ENCODE results near the gene GSK3A. TPM values are rescaled to one million over a fixed set of nuclear protein-coding genes. Genes with fewer than 3 reads are reported as not detected.

The GSK3A gene
- total RNA-seq, 1 experiment from 2014 or later: 50.8 TPM

DNA sequence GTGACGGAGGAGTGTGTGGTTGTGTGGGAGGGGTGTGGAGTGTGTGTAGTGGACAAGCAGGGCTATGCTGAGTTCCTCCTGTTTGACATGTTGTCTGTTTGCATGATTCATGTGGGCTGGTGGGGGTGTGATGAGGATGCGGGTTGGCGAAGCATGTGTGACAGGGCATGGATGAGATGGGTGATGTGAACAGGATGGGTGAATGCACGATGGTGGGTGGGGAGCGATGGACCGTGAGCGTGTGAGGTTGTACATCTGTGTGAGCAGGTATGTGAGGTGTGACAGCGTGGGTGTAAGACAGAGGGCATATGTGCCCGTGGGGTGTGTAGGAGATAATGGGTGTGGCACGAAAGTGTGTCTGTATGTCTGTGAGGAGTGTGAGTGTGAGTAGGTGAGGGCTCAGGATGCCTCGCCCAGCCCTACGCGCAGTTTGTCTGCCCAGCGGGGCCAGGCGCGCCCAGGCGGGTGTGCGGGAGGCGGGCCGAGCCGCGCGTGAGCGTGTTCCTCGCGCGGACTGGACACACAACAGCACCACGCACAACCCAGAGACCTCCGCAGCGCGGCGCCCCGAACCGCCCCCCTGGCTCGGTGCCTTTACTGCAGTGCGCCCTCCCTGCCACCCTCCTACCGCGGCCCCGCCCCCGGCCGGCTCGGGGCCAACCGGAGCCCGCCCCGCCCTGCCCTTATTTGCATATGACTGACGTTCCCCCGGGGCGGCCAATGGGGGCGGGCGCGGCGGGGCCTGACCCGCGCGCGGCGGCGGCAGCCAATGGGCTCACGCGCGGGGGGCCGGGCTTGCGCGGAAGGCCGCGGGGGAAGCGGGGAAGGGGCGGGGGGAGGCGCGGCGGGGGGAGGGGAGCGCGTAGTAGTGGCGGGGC, 41.0 kb upstream of the GSK3A start (continued):
- TF ChIP-seq FOXP1 (CRISPR knock-in tag; IDR thresholded peaks at IDR 0.05; ENCODE audit: borderline replicate concordance): 0 out of 2 replicates have a peak, but pooled peaks have one; percentile 38

DNA sequence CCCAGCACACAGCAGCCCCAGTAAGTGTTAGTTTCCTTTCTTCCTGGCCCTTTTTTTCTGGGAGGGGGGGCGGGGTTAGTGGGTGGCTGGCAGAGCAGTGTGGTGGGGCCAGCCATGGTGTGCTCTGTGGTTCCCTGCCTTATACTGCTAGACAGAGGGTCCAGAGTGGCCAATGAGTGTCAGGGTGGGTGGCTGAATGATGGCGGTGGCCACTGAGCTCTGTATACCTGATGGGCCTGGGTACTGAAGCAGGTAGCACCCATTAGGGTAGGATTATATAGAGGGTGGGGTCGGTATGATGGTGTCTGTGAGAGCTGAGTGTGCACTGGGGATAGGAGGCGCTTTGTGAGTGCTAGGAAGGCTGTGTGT, 40.4 kb upstream of the GSK3A start:
- peaks cover 4% of the 10 kb centered on the region; the same call in 1 of the 2 replicates for H3K36me3 Mint-ChIP-seq
- POLR2A ChIA-PET: interaction anchor here (0.5 kb wide), 1 partner anchor 15 kb away, joined by 3 read pairs; no protein-coding TSS in a partner anchor
- CTCF ChIA-PET: interaction anchor here (0.5 to 7.5 kb wide), 3 partner anchors 13 to 37 kb away, joined by 4 to 239 read pairs (median 30); partner anchors contain the start of gene GSK3A

DNA sequence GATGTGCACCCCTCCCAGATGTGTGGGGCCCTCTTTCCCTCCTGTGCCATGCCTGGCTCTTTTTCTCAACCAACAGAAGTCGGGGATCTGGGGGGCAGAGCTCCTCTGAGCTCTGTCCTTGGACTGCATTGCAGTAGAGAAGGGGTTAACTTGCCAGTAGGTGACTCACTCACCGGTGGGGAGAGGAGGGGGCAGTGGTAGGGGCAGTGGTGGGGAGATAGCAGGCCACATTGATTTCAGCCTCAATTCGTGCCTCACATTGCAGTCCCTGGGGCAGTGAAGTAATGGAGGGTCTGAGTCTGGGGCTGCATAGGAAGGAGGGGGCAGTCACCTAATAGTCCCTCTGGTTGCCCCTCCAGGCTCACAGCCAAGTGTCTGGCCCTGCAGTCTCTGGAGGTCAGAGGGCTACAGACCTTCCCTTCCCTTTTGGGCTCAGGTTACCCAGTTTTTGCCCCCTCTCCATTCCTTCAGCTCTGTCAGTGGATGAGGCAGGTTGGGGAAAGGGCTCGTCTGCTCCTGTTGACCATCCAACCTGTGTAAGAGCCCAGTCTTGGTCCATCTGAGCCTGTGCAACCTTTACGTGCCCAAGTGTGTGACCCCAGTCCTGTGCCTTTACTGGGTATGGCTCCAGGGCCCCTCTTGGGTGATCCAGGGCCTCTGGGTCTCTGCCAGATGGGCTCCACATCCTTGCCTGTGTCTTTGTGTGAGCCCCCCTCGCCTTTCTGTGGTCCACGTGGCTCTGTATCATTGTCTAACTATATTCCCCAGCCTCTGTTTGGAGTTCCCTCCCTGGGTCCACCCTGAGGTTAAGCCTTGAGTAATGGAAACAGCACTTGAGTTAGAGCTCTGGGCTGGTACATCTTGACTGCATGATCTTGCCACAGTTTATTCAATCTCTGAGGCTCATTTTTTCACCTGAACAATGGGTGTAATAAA, 39.7 kb upstream of the GSK3A start:
- Mint-ChIP-seq H3K36me3 (no peaks in the 10 kb centered on the region; the same call in 1 of the 2 replicates), H3K27me3 (ENCODE audit: low read depth) (no peaks in the 10 kb centered on the region), H3K9me3 (no peaks in the 10 kb centered on the region), H3K27ac (peak overlapping the region; percentile 83), H3K4me1 (peaks cover 37% of the 10 kb centered on the region), H3K4me3 (peak overlapping the region; percentile 75)
- ATAC-seq: peak; percentile 1; the same call in 1 of the 2 replicates
- POLR2A ChIA-PET: interaction anchor here (0.8 kb wide), 1 partner anchor 27 kb away, joined by 6 read pairs; no protein-coding TSS in a partner anchor
- CTCF ChIA-PET: interaction anchor here (0.5 to 7.5 kb wide), 9 partner anchors 9 to 114 kb away, joined by 3 to 239 read pairs (median 6); partner anchors contain the start of genes ERF and GSK3A
- no peak for DNase-seq (ENCODE audit: low spot score)
- TF ChIP-seq JUN (CRISPR knock-in tag; IDR thresholded peaks at IDR 0.05) (no peak), SMAD4 (CRISPR knock-in tag; IDR thresholded peaks at IDR 0.05) (no peak), EMX1 (CRISPR knock-in tag; IDR thresholded peaks at IDR 0.05) (no peak)

More for the DNA sequence above, 40.4 kb upstream of the GSK3A start:
- H3K27me3 Mint-ChIP-seq (ENCODE audit: low read depth): no peaks in the 10 kb centered on the region
- no peaks in the 10 kb centered on the region for H3K9me3 Mint-ChIP-seq
- no peak overlapping the region for H3K27ac Mint-ChIP-seq
- no peak for DNase-seq (ENCODE audit: low spot score)
- H3K4me3 Mint-ChIP-seq: no peak overlapping the region
- ATAC-seq: no peak
- TF ChIP-seq, protein P1, sequence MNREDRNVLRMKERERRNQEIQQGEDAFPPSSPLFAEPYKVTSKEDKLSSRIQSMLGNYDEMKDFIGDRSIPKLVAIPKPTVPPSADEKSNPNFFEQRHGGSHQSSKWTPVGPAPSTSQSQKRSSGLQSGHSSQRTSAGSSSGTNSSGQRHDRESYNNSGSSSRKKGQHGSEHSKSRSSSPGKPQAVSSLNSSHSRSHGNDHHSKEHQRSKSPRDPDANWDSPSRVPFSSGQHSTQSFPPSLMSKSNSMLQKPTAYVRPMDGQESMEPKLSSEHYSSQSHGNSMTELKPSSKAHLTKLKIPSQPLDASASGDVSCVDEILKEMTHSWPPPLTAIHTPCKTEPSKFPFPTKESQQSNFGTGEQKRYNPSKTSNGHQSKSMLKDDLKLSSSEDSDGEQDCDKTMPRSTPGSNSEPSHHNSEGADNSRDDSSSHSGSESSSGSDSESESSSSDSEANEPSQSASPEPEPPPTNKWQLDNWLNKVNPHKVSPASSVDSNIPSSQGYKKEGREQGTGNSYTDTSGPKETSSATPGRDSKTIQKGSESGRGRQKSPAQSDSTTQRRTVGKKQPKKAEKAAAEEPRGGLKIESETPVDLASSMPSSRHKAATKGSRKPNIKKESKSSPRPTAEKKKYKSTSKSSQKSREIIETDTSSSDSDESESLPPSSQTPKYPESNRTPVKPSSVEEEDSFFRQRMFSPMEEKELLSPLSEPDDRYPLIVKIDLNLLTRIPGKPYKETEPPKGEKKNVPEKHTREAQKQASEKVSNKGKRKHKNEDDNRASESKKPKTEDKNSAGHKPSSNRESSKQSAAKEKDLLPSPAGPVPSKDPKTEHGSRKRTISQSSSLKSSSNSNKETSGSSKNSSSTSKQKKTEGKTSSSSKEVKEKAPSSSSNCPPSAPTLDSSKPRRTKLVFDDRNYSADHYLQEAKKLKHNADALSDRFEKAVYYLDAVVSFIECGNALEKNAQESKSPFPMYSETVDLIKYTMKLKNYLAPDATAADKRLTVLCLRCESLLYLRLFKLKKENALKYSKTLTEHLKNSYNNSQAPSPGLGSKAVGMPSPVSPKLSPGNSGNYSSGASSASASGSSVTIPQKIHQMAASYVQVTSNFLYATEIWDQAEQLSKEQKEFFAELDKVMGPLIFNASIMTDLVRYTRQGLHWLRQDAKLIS (CRISPR knock-in tag; IDR thresholded peaks at IDR 0.05; ENCODE audit: borderline replicate concordance): no peak
- TF ChIP-seq PRRX2 (CRISPR knock-in tag; IDR thresholded peaks at IDR 0.05) (no peak), ZNF512 (CRISPR knock-in tag; IDR thresholded peaks at IDR 0.05; ENCODE audit: borderline replicate concordance) (no peak), ZNF121 (CRISPR knock-in tag; IDR thresholded peaks at IDR 0.05) (no peak), CREB1 (CRISPR knock-in tag; IDR thresholded peaks at IDR 0.05) (no peak)
- TF ChIP-seq, protein P2, sequence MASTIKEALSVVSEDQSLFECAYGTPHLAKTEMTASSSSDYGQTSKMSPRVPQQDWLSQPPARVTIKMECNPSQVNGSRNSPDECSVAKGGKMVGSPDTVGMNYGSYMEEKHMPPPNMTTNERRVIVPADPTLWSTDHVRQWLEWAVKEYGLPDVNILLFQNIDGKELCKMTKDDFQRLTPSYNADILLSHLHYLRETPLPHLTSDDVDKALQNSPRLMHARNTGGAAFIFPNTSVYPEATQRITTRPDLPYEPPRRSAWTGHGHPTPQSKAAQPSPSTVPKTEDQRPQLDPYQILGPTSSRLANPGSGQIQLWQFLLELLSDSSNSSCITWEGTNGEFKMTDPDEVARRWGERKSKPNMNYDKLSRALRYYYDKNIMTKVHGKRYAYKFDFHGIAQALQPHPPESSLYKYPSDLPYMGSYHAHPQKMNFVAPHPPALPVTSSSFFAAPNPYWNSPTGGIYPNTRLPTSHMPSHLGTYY (CRISPR knock-in tag; IDR thresholded peaks at IDR 0.05): no peak
- H3K4me1 Mint-ChIP-seq: peaks cover 37% of the 10 kb centered on the region

All from WTC11 (cell line).